ENCODE results near the gene GNB1L.

The GNB1L gene

GRCh38 chr22:19876314-19876940 is 21.8 kb upstream of the GNB1L start:
- no peak overlapping the region for H3K4me3 ChIP-seq (ENCODE audit: low read depth in 1 of 5, low read length in 5 of 5)
- no peaks in the 10 kb centered on the region for H3K9me3 ChIP-seq (ENCODE audit: control insufficient read depth in 5 of 5, low read length in 5 of 5)
- H3K27ac ChIP-seq (ENCODE audit: low read depth, low read length), result no peak overlapping the region
- H3K36me3 ChIP-seq (ENCODE audit: control insufficient read depth in 5 of 5, insufficient read depth in 5 of 5, low read length in 5 of 5), result peaks cover 0 to 46% (median 14%) of the 10 kb centered on the region in 5 donors
- no peak overlapping the region for H3K9ac ChIP-seq (ENCODE audit: low read length in 5 of 5)
- peaks cover 0 to 5% (median 3%) of the 10 kb centered on the region in 5 donors for H3K27me3 ChIP-seq (ENCODE audit: control insufficient read depth in 5 of 5, insufficient read depth in 4 of 5, low read length in 5 of 5)
- peaks cover 0 to 13% (median 7%) of the 10 kb centered on the region in 5 donors for H3K4me1 ChIP-seq (ENCODE audit: control insufficient read depth in 5 of 5, insufficient read depth in 5 of 5, low read length in 5 of 5)

- Histone ChIP-seq H3K4me3 (ENCODE audit: low read depth in 1 of 5, low read length in 5 of 5) (no peak overlapping the region), H3K36me3 (ENCODE audit: control insufficient read depth in 5 of 5, insufficient read depth in 5 of 5, low read length in 5 of 5) (peaks cover 0 to 46% (median 14%) of the 10 kb centered on the region in 5 donors), H3K4me1 (ENCODE audit: control insufficient read depth in 5 of 5, insufficient read depth in 5 of 5, low read length in 5 of 5) (peaks cover 0 to 6% (median under 1%) of the 10 kb centered on the region in 5 donors), H3K9me3 (ENCODE audit: control insufficient read depth in 5 of 5, low read length in 5 of 5) (no peaks in the 10 kb centered on the region), H3K9ac (ENCODE audit: low read length in 5 of 5) (no peak overlapping the region), H3K27me3 (ENCODE audit: control insufficient read depth in 5 of 5, insufficient read depth in 4 of 5, low read length in 5 of 5) (peaks cover 0 to 5% (median 3%) of the 10 kb centered on the region in 5 donors), H3K27ac (ENCODE audit: low read depth, low read length) (no peak overlapping the region)
Measured at GRCh38 chr22:19875531-19876313, 21.0 kb upstream of the GNB1L start.

- no peaks in the 10 kb centered on the region for H3K9me3 ChIP-seq (ENCODE audit: control insufficient read depth in 5 of 5, low read length in 5 of 5)
- H3K27ac ChIP-seq (ENCODE audit: low read depth, low read length), result no peak overlapping the region
- no peak overlapping the region for H3K4me3 ChIP-seq (ENCODE audit: low read depth in 1 of 5, low read length in 5 of 5)
- no peaks in the 10 kb centered on the region for H3K4me1 ChIP-seq (ENCODE audit: control insufficient read depth in 5 of 5, insufficient read depth in 5 of 5, low read length in 5 of 5)
- peaks cover 0 to 42% (median 12%) of the 10 kb centered on the region in 5 donors for H3K36me3 ChIP-seq (ENCODE audit: control insufficient read depth in 5 of 5, insufficient read depth in 5 of 5, low read length in 5 of 5)
- H3K27me3 ChIP-seq (ENCODE audit: control insufficient read depth in 5 of 5, insufficient read depth in 4 of 5, low read length in 5 of 5), result peaks cover 0 to 5% (median 3%) of the 10 kb centered on the region in 5 donors
- no peak overlapping the region for H3K9ac ChIP-seq (ENCODE audit: low read length in 5 of 5)
Measured at GRCh38 chr22:19875061-19875530, 20.4 kb upstream of the GNB1L start.

- no peaks in the 10 kb centered on the region for H3K9me3 ChIP-seq (ENCODE audit: control insufficient read depth in 5 of 5, low read length in 5 of 5)
- no peak overlapping the region for H3K9ac ChIP-seq (ENCODE audit: low read length in 5 of 5)
- peaks cover 0 to 5% (median 3%) of the 10 kb centered on the region in 5 donors for H3K27me3 ChIP-seq (ENCODE audit: control insufficient read depth in 5 of 5, insufficient read depth in 4 of 5, low read length in 5 of 5)
- H3K4me3 ChIP-seq (ENCODE audit: low read depth in 1 of 5, low read length in 5 of 5), result no peak overlapping the region
- H3K27ac ChIP-seq (ENCODE audit: low read depth, low read length), result no peak overlapping the region
- no peaks in the 10 kb centered on the region for H3K4me1 ChIP-seq (ENCODE audit: control insufficient read depth in 5 of 5, insufficient read depth in 5 of 5, low read length in 5 of 5)
- peaks cover 0 to 37% (median 10%) of the 10 kb centered on the region in 5 donors for H3K36me3 ChIP-seq (ENCODE audit: control insufficient read depth in 5 of 5, insufficient read depth in 5 of 5, low read length in 5 of 5)
Measured at GRCh38 chr22:19874307-19875060, 19.8 kb upstream of the GNB1L start.

GRCh38 chr22:19873960-19874306 is 19.3 kb upstream of the GNB1L start:
- no peak overlapping the region for H3K4me3 ChIP-seq (ENCODE audit: low read depth in 1 of 5, low read length in 5 of 5)
- H3K9me3 ChIP-seq (ENCODE audit: control insufficient read depth in 5 of 5, low read length in 5 of 5), result no peaks in the 10 kb centered on the region
- peaks cover 0 to 37% (median 10%) of the 10 kb centered on the region in 5 donors for H3K36me3 ChIP-seq (ENCODE audit: control insufficient read depth in 5 of 5, insufficient read depth in 5 of 5, low read length in 5 of 5)
- no peak overlapping the region for H3K9ac ChIP-seq (ENCODE audit: low read length in 5 of 5)
- H3K4me1 ChIP-seq (ENCODE audit: control insufficient read depth in 5 of 5, insufficient read depth in 5 of 5, low read length in 5 of 5), result no peaks in the 10 kb centered on the region
- peaks cover 0 to 5% (median 3%) of the 10 kb centered on the region in 5 donors for H3K27me3 ChIP-seq (ENCODE audit: control insufficient read depth in 5 of 5, insufficient read depth in 4 of 5, low read length in 5 of 5)
- H3K27ac ChIP-seq (ENCODE audit: low read depth, low read length), result no peak overlapping the region

GRCh38 chr22:19873138-19873959 is 18.7 kb upstream of the GNB1L start:
- no peak overlapping the region for H3K9ac ChIP-seq (ENCODE audit: low read length in 5 of 5)
- H3K9me3 ChIP-seq (ENCODE audit: control insufficient read depth in 5 of 5, low read length in 5 of 5), result no peaks in the 10 kb centered on the region
- no peaks in the 10 kb centered on the region for H3K4me1 ChIP-seq (ENCODE audit: control insufficient read depth in 5 of 5, insufficient read depth in 5 of 5, low read length in 5 of 5)
- H3K27me3 ChIP-seq (ENCODE audit: control insufficient read depth in 5 of 5, insufficient read depth in 4 of 5, low read length in 5 of 5), result peaks cover 0 to 5% (median 3%) of the 10 kb centered on the region in 5 donors
- H3K36me3 ChIP-seq (ENCODE audit: control insufficient read depth in 5 of 5, insufficient read depth in 5 of 5, low read length in 5 of 5), result peaks cover 0 to 36% (median 7%) of the 10 kb centered on the region in 5 donors
- H3K4me3 ChIP-seq (ENCODE audit: low read depth in 1 of 5, low read length in 5 of 5), result no peak overlapping the region
- H3K27ac ChIP-seq (ENCODE audit: low read depth, low read length), result no peak overlapping the region

GRCh38 chr22:19872779-19873137 is 18.1 kb upstream of the GNB1L start:
- H3K9ac ChIP-seq (ENCODE audit: low read length in 5 of 5), result no peak overlapping the region
- peaks cover 0 to 30% (median 1%) of the 10 kb centered on the region in 5 donors for H3K36me3 ChIP-seq (ENCODE audit: control insufficient read depth in 5 of 5, insufficient read depth in 5 of 5, low read length in 5 of 5)
- H3K27ac ChIP-seq (ENCODE audit: low read depth, low read length), result no peak overlapping the region
- H3K4me3 ChIP-seq (ENCODE audit: low read depth in 1 of 5, low read length in 5 of 5), result no peak overlapping the region
- no peaks in the 10 kb centered on the region for H3K4me1 ChIP-seq (ENCODE audit: control insufficient read depth in 5 of 5, insufficient read depth in 5 of 5, low read length in 5 of 5)
- peaks cover 0 to 5% (median 3%) of the 10 kb centered on the region in 5 donors for H3K27me3 ChIP-seq (ENCODE audit: control insufficient read depth in 5 of 5, insufficient read depth in 4 of 5, low read length in 5 of 5)
- H3K9me3 ChIP-seq (ENCODE audit: control insufficient read depth in 5 of 5, low read length in 5 of 5), result no peaks in the 10 kb centered on the region

- Histone ChIP-seq H3K9me3 (ENCODE audit: control insufficient read depth in 5 of 5, low read length in 5 of 5) (no peaks in the 10 kb centered on the region), H3K4me1 (ENCODE audit: control insufficient read depth in 5 of 5, insufficient read depth in 5 of 5, low read length in 5 of 5) (no peaks in the 10 kb centered on the region), H3K27me3 (ENCODE audit: control insufficient read depth in 5 of 5, insufficient read depth in 4 of 5, low read length in 5 of 5) (peaks cover 0 to 5% (median 3%) of the 10 kb centered on the region in 5 donors), H3K4me3 (ENCODE audit: low read depth in 1 of 5, low read length in 5 of 5) (no peak overlapping the region), H3K36me3 (ENCODE audit: control insufficient read depth in 5 of 5, insufficient read depth in 5 of 5, low read length in 5 of 5) (peaks cover 0 to 27% (median 0%) of the 10 kb centered on the region in 5 donors), H3K9ac (ENCODE audit: low read length in 5 of 5) (no peak overlapping the region), H3K27ac (ENCODE audit: low read depth, low read length) (no peak overlapping the region)
Measured at GRCh38 chr22:19871845-19872778, 17.4 kb upstream of the GNB1L start.

All from subcutaneous abdominal adipose tissue (tissue), 5 donors.